GM18951 (cell line): ENCODE data around the gene ACAA2.
"Not testable (repeated sequence)": the region's sequence is repeated elsewhere in the genome, so short reads cannot be mapped to it uniquely, and the experiment has no call there.

Source experiments
- POLR2A ChIP-seq: IDR thresholded peaks from 4 replicates; pipeline ENCODE4 v1.6.1; 2011; ENCODE audit warnings: mild to moderate bottlenecking; ENCODE audit not compliant: insufficient read length, insufficient read depth; ENCODE audit errors: extremely low read depth
- in situ Hi-C: fragments of 300-500 bp; cut with MboI; formaldehyde crosslinking; loops from one replicate; pipeline ENCODE4 v1.12.0; 2022; ENCODE audit warnings: low sequenced_read_pairs, mixed read lengths, inconsistent platforms; ENCODE audit not compliant: unreplicated experiment

Gene ACAA2

GRCh38 chr18:49841236-49842217 is 28.2 kb upstream of the ACAA2 start:
- in situ Hi-C loops: no loop called here
- TF ChIP-seq POLR2A: no peak

GRCh38 chr18:49839012-49839411 is 25.7 kb upstream of the ACAA2 start:
- TF ChIP-seq POLR2A: no peak
- in situ Hi-C loops: no loop called here

GRCh38 chr18:49838381-49838780 is 25.0 kb upstream of the ACAA2 start:
- in situ Hi-C loops: no loop called here
- TF ChIP-seq POLR2A: no peak

- in situ Hi-C loops: no loop called here
- TF ChIP-seq POLR2A: no peak
Measured at GRCh38 chr18:49837889-49838288, 24.6 kb upstream of the ACAA2 start.

- in situ Hi-C loops: not testable (repeated sequence)
Measured at GRCh38 chr18:49837316-49837835, 24.0 kb upstream of the ACAA2 start.

GRCh38 chr18:49835405-49835804 is 22.1 kb upstream of the ACAA2 start:
- TF ChIP-seq POLR2A: no peak
- in situ Hi-C loops: no loop called here

GRCh38 chr18:49834258-49834657 is 20.9 kb upstream of the ACAA2 start:
- in situ Hi-C loops: no loop called here
- no peak for TF ChIP-seq POLR2A

GRCh38 chr18:49833814-49834213 is 20.5 kb upstream of the ACAA2 start:
- no peak for TF ChIP-seq POLR2A
- in situ Hi-C loops: no loop called here

GRCh38 chr18:49832221-49832647 is 18.9 kb upstream of the ACAA2 start:
- no peak for TF ChIP-seq POLR2A
- in situ Hi-C loops: no loop called here

- no peak for TF ChIP-seq POLR2A
- in situ Hi-C loops: no loop called here
Measured at GRCh38 chr18:49827996-49828395, 14.7 kb upstream of the ACAA2 start.

- in situ Hi-C loops: no loop called here
Measured at GRCh38 chr18:49819823-49820671, 6.7 kb upstream of the ACAA2 start.

GRCh38 chr18:49819071-49819662 is 5.8 kb upstream of the ACAA2 start:
- TF ChIP-seq POLR2A: no peak
- in situ Hi-C loops: no loop called here

More at GRCh38 chr18:49819823-49820671, 6.7 kb upstream of the ACAA2 start:
- TF ChIP-seq POLR2A: no peak

- in situ Hi-C loops: no loop called here
Measured at GRCh38 chr18:49817947-49818346, 4.6 kb upstream of the ACAA2 start.

More at GRCh38 chr18:49817947-49818346, 4.6 kb upstream of the ACAA2 start:
- TF ChIP-seq POLR2A: no peak
